Measurements from ENCODE around the gene RIPOR2. TPM values are rescaled to one million over a fixed set of nuclear protein-coding genes. Genes with fewer than 3 reads are reported as not detected.

Gene RIPOR2
- total RNA-seq, 1 donor from 2014 or later: 9.9 TPM

DNA sequence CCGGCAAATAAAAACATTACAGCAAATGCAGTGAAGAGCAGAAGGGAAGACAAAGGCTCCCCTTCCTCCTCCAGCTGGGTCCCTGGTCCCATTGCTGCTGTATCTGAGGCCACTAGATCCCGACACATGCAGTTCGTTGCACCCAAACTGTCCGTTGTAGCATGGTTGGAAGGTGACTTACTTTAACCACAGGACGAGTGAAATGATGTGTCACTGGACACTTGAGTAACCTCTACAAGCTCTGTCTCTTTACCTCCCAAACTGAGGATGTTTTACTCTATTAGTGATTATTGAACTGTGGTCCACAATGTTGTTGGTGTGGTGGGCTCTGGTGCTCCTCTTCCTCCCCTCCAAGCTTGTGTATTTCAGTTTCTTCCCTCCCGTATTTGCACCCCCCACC is 90.9 kb downstream of the RIPOR2 start:
- no peak overlapping the region for H3K27ac ChIP-seq (ENCODE audit: low read depth, low read length)
- H3K36me3 ChIP-seq (ENCODE audit: control insufficient read depth in 3 of 3, insufficient read depth in 3 of 3, low read length in 3 of 3): peaks cover 36 to 42% (median 36%) of the 10 kb centered on the region in 3 donors
- H3K4me3 ChIP-seq (ENCODE audit: low read length in 3 of 3): no peak overlapping the region

DNA sequence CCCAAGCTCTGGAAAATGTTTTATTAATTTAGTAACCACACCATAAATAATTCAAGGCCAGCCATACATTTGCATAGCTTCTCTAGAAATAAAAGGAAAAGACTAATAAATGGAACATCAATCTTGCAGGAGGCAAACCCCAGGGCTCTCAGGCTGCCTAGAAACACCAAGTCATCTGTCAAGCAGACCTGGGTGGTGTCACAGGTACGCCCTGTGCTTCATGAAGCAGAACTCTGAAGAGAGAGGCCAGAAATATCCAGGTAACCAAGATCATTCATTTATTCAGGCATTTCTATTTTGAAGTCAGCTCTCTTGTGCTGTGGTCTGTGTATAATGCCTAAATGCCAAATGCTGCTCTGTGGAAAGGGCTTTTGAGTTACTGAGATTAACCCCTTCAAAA is 91.7 kb downstream of the RIPOR2 start:
- Histone ChIP-seq H3K27ac (ENCODE audit: low read depth, low read length) (no peak overlapping the region), H3K4me3 (ENCODE audit: low read length in 3 of 3) (no peak overlapping the region), H3K9me3 (ENCODE audit: control insufficient read depth in 3 of 3, low read length in 3 of 3) (no peaks in the 10 kb centered on the region), H3K4me1 (ENCODE audit: control insufficient read depth in 3 of 3, insufficient read depth in 3 of 3, low read length in 3 of 3) (no peaks in the 10 kb centered on the region), H3K27me3 (ENCODE audit: control insufficient read depth in 3 of 3, insufficient read depth in 3 of 3, low read length in 3 of 3) (no peaks in the 10 kb centered on the region), H3K9ac (ENCODE audit: low read depth in 1 of 3, low read length in 3 of 3) (no peak overlapping the region), H3K36me3 (ENCODE audit: control insufficient read depth in 3 of 3, insufficient read depth in 3 of 3, low read length in 3 of 3) (peaks cover 29 to 37% (median 30%) of the 10 kb centered on the region in 3 donors)

More for the DNA sequence above, 90.9 kb downstream of the RIPOR2 start:
- no peaks in the 10 kb centered on the region for H3K27me3 ChIP-seq (ENCODE audit: control insufficient read depth in 3 of 3, insufficient read depth in 3 of 3, low read length in 3 of 3)
- no peaks in the 10 kb centered on the region for H3K4me1 ChIP-seq (ENCODE audit: control insufficient read depth in 3 of 3, insufficient read depth in 3 of 3, low read length in 3 of 3)
- H3K9ac ChIP-seq (ENCODE audit: low read depth in 1 of 3, low read length in 3 of 3): no peak overlapping the region
- H3K9me3 ChIP-seq (ENCODE audit: control insufficient read depth in 3 of 3, low read length in 3 of 3): no peaks in the 10 kb centered on the region

DNA sequence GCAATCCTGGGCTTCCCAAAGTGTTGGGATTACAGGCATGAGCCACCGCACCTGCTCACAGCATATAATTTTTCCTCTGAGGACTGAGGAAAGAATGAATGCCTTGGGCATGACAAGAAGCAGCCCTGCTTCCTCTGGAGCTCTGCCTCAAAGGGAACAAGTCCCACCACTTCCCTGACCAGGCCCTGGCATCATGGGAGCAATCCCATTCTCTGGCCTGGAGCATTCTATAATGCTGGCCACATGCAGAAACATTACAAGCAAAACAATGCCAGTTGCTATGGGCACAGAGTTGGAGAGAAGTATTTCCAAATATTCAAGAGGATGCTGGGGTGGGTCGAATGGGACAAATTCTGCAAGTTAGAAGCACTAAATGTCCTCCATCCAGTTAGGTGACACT is 95.6 kb downstream of the RIPOR2 start:
- H3K9ac ChIP-seq (ENCODE audit: low read depth in 1 of 3, low read length in 3 of 3): no peak overlapping the region
- H3K4me3 ChIP-seq (ENCODE audit: low read length in 3 of 3): no peak overlapping the region
- no peak overlapping the region for H3K27ac ChIP-seq (ENCODE audit: low read depth, low read length)
- H3K4me1 ChIP-seq (ENCODE audit: control insufficient read depth in 3 of 3, insufficient read depth in 3 of 3, low read length in 3 of 3): peaks cover 0 to 7% (median 0%) of the 10 kb centered on the region in 3 donors
- H3K9me3 ChIP-seq (ENCODE audit: control insufficient read depth in 3 of 3, low read length in 3 of 3): no peaks in the 10 kb centered on the region
- H3K36me3 ChIP-seq (ENCODE audit: control insufficient read depth in 3 of 3, insufficient read depth in 3 of 3, low read length in 3 of 3): peaks cover 10 to 16% (median 14%) of the 10 kb centered on the region in 3 donors
- no peaks in the 10 kb centered on the region for H3K27me3 ChIP-seq (ENCODE audit: control insufficient read depth in 3 of 3, insufficient read depth in 3 of 3, low read length in 3 of 3)

DNA sequence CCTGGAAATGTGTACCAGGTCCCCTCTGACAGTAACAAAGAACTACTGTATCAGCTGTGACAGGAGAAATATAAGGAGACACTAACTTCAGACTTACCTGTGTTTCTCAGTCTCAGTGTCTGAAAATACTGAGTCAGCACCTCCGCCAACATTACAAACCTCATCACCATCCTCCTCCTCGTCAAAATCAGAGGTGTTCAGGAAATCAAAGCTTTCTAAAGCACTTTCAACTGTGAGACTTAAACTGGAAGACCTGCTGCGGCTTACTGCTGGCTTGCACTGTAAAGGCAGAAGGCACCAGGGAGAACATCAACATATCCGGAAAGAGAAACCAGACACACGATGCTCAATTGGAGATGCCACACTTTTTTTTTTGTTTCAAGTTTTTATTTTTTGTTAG is 96.8 kb downstream of the RIPOR2 start:
- H3K27ac ChIP-seq (ENCODE audit: low read depth, low read length): no peak overlapping the region
- H3K9me3 ChIP-seq (ENCODE audit: control insufficient read depth in 3 of 3, low read length in 3 of 3): no peaks in the 10 kb centered on the region
- H3K4me3 ChIP-seq (ENCODE audit: low read length in 3 of 3): no peak overlapping the region
- H3K27me3 ChIP-seq (ENCODE audit: control insufficient read depth in 3 of 3, insufficient read depth in 3 of 3, low read length in 3 of 3): no peaks in the 10 kb centered on the region
- H3K9ac ChIP-seq (ENCODE audit: low read depth in 1 of 3, low read length in 3 of 3): no peak overlapping the region
- peaks cover 0 to 7% (median 0%) of the 10 kb centered on the region in 3 donors for H3K4me1 ChIP-seq (ENCODE audit: control insufficient read depth in 3 of 3, insufficient read depth in 3 of 3, low read length in 3 of 3)
- H3K36me3 ChIP-seq (ENCODE audit: control insufficient read depth in 3 of 3, insufficient read depth in 3 of 3, low read length in 3 of 3): peaks cover 6 to 20% (median 12%) of the 10 kb centered on the region in 3 donors

DNA sequence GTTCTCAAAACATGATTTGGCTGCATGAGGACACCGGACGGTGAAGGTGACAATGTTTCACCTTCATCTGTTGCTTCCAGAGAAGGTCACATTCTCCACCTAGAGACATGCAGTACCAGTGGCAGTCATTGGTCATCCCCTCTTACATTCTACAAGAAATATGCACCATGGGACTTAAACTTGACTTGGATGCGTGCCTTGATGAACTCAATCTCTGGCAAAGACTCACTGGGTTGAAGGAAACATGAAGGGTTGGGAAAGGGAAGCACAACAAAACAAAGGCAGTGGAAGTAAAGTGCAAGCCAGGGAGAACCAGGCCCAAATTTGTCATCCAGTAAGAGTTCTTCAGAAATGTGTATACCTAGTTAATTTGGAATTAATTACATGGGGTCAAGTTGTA is 97.7 kb downstream of the RIPOR2 start:
- Histone ChIP-seq H3K36me3 (ENCODE audit: control insufficient read depth in 3 of 3, insufficient read depth in 3 of 3, low read length in 3 of 3) (peaks cover 5 to 18% (median 9%) of the 10 kb centered on the region in 3 donors), H3K9ac (ENCODE audit: low read depth in 1 of 3, low read length in 3 of 3) (no peak overlapping the region), H3K4me3 (ENCODE audit: low read length in 3 of 3) (no peak overlapping the region), H3K4me1 (ENCODE audit: control insufficient read depth in 3 of 3, insufficient read depth in 3 of 3, low read length in 3 of 3) (peaks cover 0 to 7% (median 0%) of the 10 kb centered on the region in 3 donors), H3K27me3 (ENCODE audit: control insufficient read depth in 3 of 3, insufficient read depth in 3 of 3, low read length in 3 of 3) (no peaks in the 10 kb centered on the region), H3K27ac (ENCODE audit: low read depth, low read length) (no peak overlapping the region), H3K9me3 (ENCODE audit: control insufficient read depth in 3 of 3, low read length in 3 of 3) (no peaks in the 10 kb centered on the region)

DNA sequence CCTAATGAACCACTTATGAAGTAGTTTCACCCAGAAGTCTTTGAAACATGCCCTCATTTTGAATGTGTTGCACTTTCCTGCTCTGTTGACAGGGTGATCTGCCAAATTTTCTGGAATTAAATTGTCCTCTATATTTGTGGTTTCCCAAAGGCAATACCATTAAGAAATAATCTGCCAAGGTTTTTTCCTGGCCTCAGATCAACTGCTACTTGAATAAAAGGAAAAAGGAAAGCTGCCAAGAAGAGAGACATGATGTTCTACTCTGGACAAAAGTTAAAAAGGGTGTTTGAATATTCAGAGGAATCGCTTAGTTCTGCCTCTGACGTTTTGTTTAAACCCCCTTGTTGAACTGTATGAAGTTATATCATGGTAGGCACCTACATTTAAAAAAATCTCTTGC is 99.7 kb downstream of the RIPOR2 start:
- no peaks in the 10 kb centered on the region for H3K27me3 ChIP-seq (ENCODE audit: control insufficient read depth in 3 of 3, insufficient read depth in 3 of 3, low read length in 3 of 3)
- H3K9me3 ChIP-seq (ENCODE audit: control insufficient read depth in 3 of 3, low read length in 3 of 3): no peaks in the 10 kb centered on the region
- peaks cover 10 to 24% (median 10%) of the 10 kb centered on the region in 3 donors for H3K36me3 ChIP-seq (ENCODE audit: control insufficient read depth in 3 of 3, insufficient read depth in 3 of 3, low read length in 3 of 3)
- H3K27ac ChIP-seq (ENCODE audit: low read depth, low read length): no peak overlapping the region
- peaks cover 0 to 7% (median 0%) of the 10 kb centered on the region in 3 donors for H3K4me1 ChIP-seq (ENCODE audit: control insufficient read depth in 3 of 3, insufficient read depth in 3 of 3, low read length in 3 of 3)
- H3K4me3 ChIP-seq (ENCODE audit: low read length in 3 of 3): no peak overlapping the region
- no peak overlapping the region for H3K9ac ChIP-seq (ENCODE audit: low read depth in 1 of 3, low read length in 3 of 3)

DNA sequence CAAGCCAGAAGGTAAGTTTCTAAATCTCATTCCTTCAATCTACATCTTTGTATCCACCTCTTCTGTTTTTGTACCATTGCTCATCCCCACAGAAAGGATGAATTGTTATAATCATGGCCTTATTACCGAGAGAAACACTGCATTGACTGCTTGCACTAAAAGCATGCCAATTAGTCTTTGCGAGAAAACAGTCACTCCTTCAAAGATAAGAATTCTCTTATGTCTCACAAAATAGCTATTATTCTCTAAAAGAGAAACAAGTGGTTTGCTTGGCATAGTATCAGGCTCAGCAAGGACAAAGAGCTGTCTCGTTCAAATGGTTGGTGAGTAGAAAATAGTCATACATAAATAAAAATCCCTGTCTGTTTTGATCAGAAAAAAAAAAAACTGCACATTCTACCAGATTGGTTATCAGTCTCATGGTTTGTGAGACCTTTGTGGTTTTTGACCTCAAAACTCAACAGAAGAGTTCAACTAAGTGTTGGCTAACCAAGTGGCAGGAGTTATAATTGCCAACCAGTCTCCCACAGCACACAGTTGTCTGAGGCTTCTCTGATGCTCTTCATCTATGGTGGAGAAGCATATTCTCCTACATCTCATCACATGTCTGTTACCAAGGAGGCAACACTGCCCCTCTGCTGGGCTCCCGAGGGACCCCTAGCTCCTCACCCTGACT is 101.9 kb downstream of the RIPOR2 start:
- no peaks in the 10 kb centered on the region for H3K27me3 ChIP-seq (ENCODE audit: control insufficient read depth in 3 of 3, insufficient read depth in 3 of 3, low read length in 3 of 3)
- H3K9me3 ChIP-seq (ENCODE audit: control insufficient read depth in 3 of 3, low read length in 3 of 3): no peaks in the 10 kb centered on the region
- H3K9ac ChIP-seq (ENCODE audit: low read depth in 1 of 3, low read length in 3 of 3): no peak overlapping the region
- H3K4me1 ChIP-seq (ENCODE audit: control insufficient read depth in 3 of 3, insufficient read depth in 3 of 3, low read length in 3 of 3): peaks cover 0 to 7% (median 0%) of the 10 kb centered on the region in 3 donors
- no peak overlapping the region for H3K4me3 ChIP-seq (ENCODE audit: low read length in 3 of 3)
- peaks cover 10 to 26% (median 10%) of the 10 kb centered on the region in 3 donors for H3K36me3 ChIP-seq (ENCODE audit: control insufficient read depth in 3 of 3, insufficient read depth in 3 of 3, low read length in 3 of 3)
- no peak overlapping the region for H3K27ac ChIP-seq (ENCODE audit: low read depth, low read length)

DNA sequence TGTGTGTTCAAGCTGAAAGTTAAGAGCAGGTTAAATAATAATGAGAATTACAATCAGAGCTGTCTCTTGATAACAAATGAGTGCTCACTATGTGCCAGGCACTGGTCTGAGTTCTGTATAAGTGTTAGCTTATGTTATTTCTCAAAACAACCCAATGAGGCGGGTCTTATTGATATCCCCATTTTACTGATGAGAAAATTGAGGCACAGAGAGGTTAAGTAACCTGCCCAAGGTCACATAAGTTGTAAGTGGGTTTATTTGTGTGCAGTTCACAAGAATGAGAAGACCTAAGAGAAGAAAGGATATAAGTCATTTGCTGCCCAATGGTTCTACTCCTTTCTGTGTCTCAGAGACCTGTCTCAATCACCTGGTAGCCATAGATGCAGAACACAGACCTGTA is 103.0 kb downstream of the RIPOR2 start:
- Histone ChIP-seq H3K4me1 (ENCODE audit: control insufficient read depth in 3 of 3, insufficient read depth in 3 of 3, low read length in 3 of 3) (peaks cover 0 to 7% (median 0%) of the 10 kb centered on the region in 3 donors), H3K9me3 (ENCODE audit: control insufficient read depth in 3 of 3, low read length in 3 of 3) (no peaks in the 10 kb centered on the region), H3K36me3 (ENCODE audit: control insufficient read depth in 3 of 3, insufficient read depth in 3 of 3, low read length in 3 of 3) (peaks cover 12 to 27% (median 13%) of the 10 kb centered on the region in 3 donors), H3K9ac (ENCODE audit: low read depth in 1 of 3, low read length in 3 of 3) (no peak overlapping the region), H3K27ac (ENCODE audit: low read depth, low read length) (no peak overlapping the region), H3K4me3 (ENCODE audit: low read length in 3 of 3) (no peak overlapping the region), H3K27me3 (ENCODE audit: control insufficient read depth in 3 of 3, insufficient read depth in 3 of 3, low read length in 3 of 3) (no peaks in the 10 kb centered on the region)

DNA sequence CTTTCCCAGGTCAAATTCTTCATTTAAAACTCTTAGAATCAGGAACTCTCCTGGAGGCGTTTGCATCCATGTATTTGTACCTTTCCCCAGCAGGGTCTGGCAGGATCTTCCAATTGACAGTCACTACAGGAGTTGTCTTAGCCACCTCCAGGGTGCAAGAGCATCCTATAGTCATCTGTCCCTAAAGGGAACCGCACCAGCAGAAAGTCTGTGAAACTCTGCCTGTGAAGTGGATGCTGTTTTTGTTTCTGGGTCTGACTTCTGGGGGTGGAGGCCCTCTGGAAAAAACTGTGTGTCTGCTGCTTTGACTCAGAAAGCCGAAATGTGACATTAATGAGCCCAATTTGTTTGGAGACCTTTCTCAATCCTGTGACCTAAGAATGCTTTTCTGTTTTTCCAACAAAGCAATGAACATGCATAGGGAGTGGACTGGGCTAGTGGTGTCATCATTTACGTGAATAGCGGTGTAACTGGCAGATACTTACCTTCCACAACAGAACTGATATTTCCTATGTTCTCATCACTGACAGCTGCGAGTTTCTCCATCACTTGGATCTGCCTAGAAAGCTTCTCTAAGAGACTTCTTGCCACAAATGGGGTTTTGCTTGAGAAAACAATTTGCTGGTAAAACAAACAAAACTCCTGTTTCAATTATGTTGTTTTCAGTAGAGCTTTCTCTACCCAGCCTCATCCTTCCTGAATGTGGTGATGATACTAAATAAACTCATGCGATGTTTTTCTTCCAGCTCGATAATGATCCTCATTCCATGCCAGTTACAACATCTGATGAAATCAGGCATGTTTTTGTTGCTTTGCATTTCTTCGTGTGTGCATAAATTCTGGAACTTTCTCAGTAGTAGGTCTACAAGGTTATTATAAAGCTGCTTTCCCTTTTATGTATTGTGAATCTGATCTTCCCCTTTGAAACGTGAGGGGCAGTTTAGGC is 103.7 kb downstream of the RIPOR2 start:
- Histone ChIP-seq H3K4me3 (ENCODE audit: low read length in 3 of 3) (no peak overlapping the region), H3K9ac (ENCODE audit: low read depth in 1 of 3, low read length in 3 of 3) (no peak overlapping the region), H3K9me3 (ENCODE audit: control insufficient read depth in 3 of 3, low read length in 3 of 3) (no peaks in the 10 kb centered on the region), H3K36me3 (ENCODE audit: control insufficient read depth in 3 of 3, insufficient read depth in 3 of 3, low read length in 3 of 3) (peaks cover 18 to 35% (median 19%) of the 10 kb centered on the region in 3 donors), H3K4me1 (ENCODE audit: control insufficient read depth in 3 of 3, insufficient read depth in 3 of 3, low read length in 3 of 3) (peaks cover 0 to 7% (median 0%) of the 10 kb centered on the region in 3 donors), H3K27me3 (ENCODE audit: control insufficient read depth in 3 of 3, insufficient read depth in 3 of 3, low read length in 3 of 3) (no peaks in the 10 kb centered on the region), H3K27ac (ENCODE audit: low read depth, low read length) (no peak overlapping the region)

DNA sequence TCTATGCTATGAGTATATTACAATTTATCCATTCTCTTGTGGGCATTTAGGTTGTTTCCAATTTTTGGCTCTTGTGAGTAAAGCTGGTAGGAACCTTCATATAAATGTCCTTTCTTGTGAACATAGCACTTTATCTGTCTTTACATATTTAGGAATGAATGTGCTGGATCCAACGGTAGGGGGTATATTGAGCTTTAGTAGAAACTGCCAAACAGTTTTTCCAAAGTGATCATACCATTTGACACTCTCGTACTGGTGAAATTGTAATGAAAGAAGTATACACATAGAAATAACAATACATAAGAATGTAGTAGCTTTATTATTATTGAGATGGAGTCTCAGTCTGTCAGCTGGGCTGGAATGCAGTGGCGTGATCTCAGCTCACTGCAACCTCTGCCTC is 106.1 kb downstream of the RIPOR2 start:
- H3K36me3 ChIP-seq (ENCODE audit: control insufficient read depth in 3 of 3, insufficient read depth in 3 of 3, low read length in 3 of 3): peaks cover 21 to 44% (median 25%) of the 10 kb centered on the region in 3 donors
- no peak overlapping the region for H3K4me3 ChIP-seq (ENCODE audit: low read length in 3 of 3)
- H3K9ac ChIP-seq (ENCODE audit: low read depth in 1 of 3, low read length in 3 of 3): no peak overlapping the region
- no peaks in the 10 kb centered on the region for H3K4me1 ChIP-seq (ENCODE audit: control insufficient read depth in 3 of 3, insufficient read depth in 3 of 3, low read length in 3 of 3)
- no peaks in the 10 kb centered on the region for H3K9me3 ChIP-seq (ENCODE audit: control insufficient read depth in 3 of 3, low read length in 3 of 3)
- H3K27me3 ChIP-seq (ENCODE audit: control insufficient read depth in 3 of 3, insufficient read depth in 3 of 3, low read length in 3 of 3): no peaks in the 10 kb centered on the region
- no peak overlapping the region for H3K27ac ChIP-seq (ENCODE audit: low read depth, low read length)
